GM23338 (cell line): ENCODE results near the gene TTC28. TPM values are rescaled to one million over a fixed set of nuclear protein-coding genes. Genes with fewer than 3 reads are reported as not detected.

Experiments
- ATAC-seq: fragments of 200-7000 bp; cut with Tn5 transposase; 3 replicates; pipeline ENCODE4 v1.9.1; 2020
- DNase-seq: peaks from one replicate; pipeline ENCODE4 v3.0.0-alpha.2; 2015; ENCODE audit warnings: low spot score
- H2AFZ ChIP-seq: fragments of 200-600 bp; sonication (generic); 2 replicates; pipeline ENCODE4 v1.8.0; 2016; ENCODE audit warnings: antibody characterized with exemption, mild to moderate bottlenecking, moderate library complexity
- H3F3A ChIP-seq: fragments of 200-600 bp; sonication (generic); replicated peaks from 2 replicates; pipeline ENCODE4 v1.8.0; 2017; ENCODE audit warnings: antibody characterized with exemption, mixed run types, low read depth
- H3K27ac ChIP-seq: fragments of 200-600 bp; sonication (generic); 2 replicates; pipeline ENCODE4 v1.6.1; 2016; ENCODE audit warnings: low read depth
- H3K27me3 ChIP-seq: fragments of 200-600 bp; sonication (generic); 2 replicates; pipeline ENCODE4 v1.8.0; 2016; ENCODE audit warnings: mild to moderate bottlenecking, mixed run types, moderate library complexity; ENCODE audit not compliant: insufficient read depth
- H3K36me3 ChIP-seq: fragments of 200-600 bp; sonication (generic); 2 replicates; pipeline ENCODE4 v1.8.0; 2016; ENCODE audit warnings: mild to moderate bottlenecking; ENCODE audit not compliant: insufficient read depth
- H3K4me1 ChIP-seq: fragments of 200-600 bp; sonication (generic); 2 replicates; pipeline ENCODE4 v1.8.0; 2016; ENCODE audit warnings: mild to moderate bottlenecking, moderate library complexity; ENCODE audit not compliant: insufficient read depth
- H3K4me2 ChIP-seq: fragments of 200-600 bp; sonication (generic); 2 replicates; pipeline ENCODE4 v1.7.1; 2017; ENCODE audit warnings: mixed run types
- H3K4me3 ChIP-seq: fragments of 200-600 bp; sonication (generic); 2 replicates; pipeline ENCODE4 v1.6.1; 2016; ENCODE audit warnings: mixed run types
- H3K79me2 ChIP-seq: fragments of 200-600 bp; sonication (generic); replicated peaks from 2 replicates; pipeline ENCODE4 v1.8.0; 2017; ENCODE audit warnings: mild to moderate bottlenecking; ENCODE audit not compliant: insufficient read depth
- H3K9me2 ChIP-seq: fragments of 200-600 bp; sonication (generic); 2 replicates; pipeline ENCODE4 v1.8.0; 2017; ENCODE audit not compliant: insufficient read depth
- H4K20me1 ChIP-seq: fragments of 200-600 bp; sonication (generic); replicated peaks from 2 replicates; pipeline ENCODE4 v1.8.0; 2017; ENCODE audit warnings: mild to moderate bottlenecking; ENCODE audit not compliant: insufficient read depth
- H3K27ac Mint-ChIP-seq: 2 replicates; pipeline ENCODE4 v1.8.0; 2020; ENCODE audit warnings: inconsistent platforms, mild to moderate bottlenecking, moderate library complexity, mixed read lengths
- H3K27me3 Mint-ChIP-seq: 3 replicates; pipeline ENCODE4 v1.8.0; 2022; ENCODE audit warnings: low read depth, mild to moderate bottlenecking, moderate library complexity, mixed read lengths, inconsistent platforms; ENCODE audit not compliant: insufficient read depth, poor library complexity
- H3K36me3 Mint-ChIP-seq: 3 replicates; pipeline ENCODE4 v1.8.0; 2021; ENCODE audit warnings: low read depth, mild to moderate bottlenecking, inconsistent platforms, moderate library complexity, mixed read lengths
- H3K4me1 Mint-ChIP-seq: 3 replicates; pipeline ENCODE4 v1.8.0; 2020; ENCODE audit warnings: mild to moderate bottlenecking, inconsistent platforms, mixed read lengths
- H3K4me3 Mint-ChIP-seq: 3 replicates; pipeline ENCODE4 v1.8.0; 2021; ENCODE audit warnings: moderate library complexity, mild to moderate bottlenecking, inconsistent platforms, mixed read lengths
- H3K9me3 Mint-ChIP-seq: 3 replicates; pipeline ENCODE4 v1.8.0; 2020; ENCODE audit warnings: moderate library complexity, mild to moderate bottlenecking, inconsistent platforms, mixed read lengths
- CTCF ChIP-seq, 2 experiments: fragments of 200-600 bp in 1 of 2; sonication (generic) in 1 of 2; conservative IDR thresholded peaks; 2 replicates each; pipeline versions ENCODE4 v1.5.1 to v1.6.1; 2016 to 2017; ENCODE audit warnings: antibody characterized with exemption in 2 of 2, low read depth in 2 of 2, mild to moderate bottlenecking in 2 of 2, moderate library complexity in 1 of 2
- ETS1 ChIP-seq: IDR thresholded peaks from 2 replicates; pipeline ENCODE4 v1.6.1; 2016; ENCODE audit warnings: antibody characterized with exemption
- NANOG ChIP-seq: IDR thresholded peaks from 2 replicates; pipeline ENCODE4 v1.6.1; 2016; ENCODE audit warnings: antibody characterized with exemption, borderline replicate concordance
- STAT1 ChIP-seq: IDR thresholded peaks from one replicate; pipeline ENCODE4 v1.6.1; 2016; ENCODE audit warnings: antibody characterized with exemption; ENCODE audit not compliant: unreplicated experiment
- ZNF462 ChIP-seq: fragments of 250-450 bp; sonication (Bioruptor Pico); IDR thresholded peaks from 2 replicates; pipeline ENCODE4 v1.5.0; 2020; ENCODE audit warnings: mild to moderate bottlenecking, moderate library complexity
- polyA plus RNA-seq: library from polyadenylated mRNA; unstranded; fragments of >200 nt; fragmentation: Nextera tagmentation; extraction: Ambion mirVana; gene quantifications from 2 replicates; pipeline ENCODE4 v1.2.1, GENCODE V29; 2016
- total RNA-seq: library from RNA; depleted of rRNA; stranded (reverse); fragments of >200 nt; shearing (Covaris generic); gene quantifications from 2 replicates; pipeline ENCODE4 v1.2.3, GENCODE V29; 2014

Gene TTC28
- total and polyA plus RNA-seq, 2 experiments from 2014 or later = 4.5 to 16.1 TPM

- Histone ChIP-seq H3K27ac (no peak overlapping the region), H3K79me2 (no peaks in the 10 kb centered on the region), H3K9me2 (0 out of 2 replicates have a peak, but pooled peaks cover 3% of the 10 kb centered on the region), H3K4me1 (no peaks in the 10 kb centered on the region), H3K27me3 (no peaks in the 10 kb centered on the region), H3K4me2 (no peak overlapping the region), H4K20me1 (no peaks in the 10 kb centered on the region), H2AFZ (no peak overlapping the region), H3F3A (no peaks in the 10 kb centered on the region), H3K4me3 (no peak overlapping the region), H3K36me3 (no peaks in the 10 kb centered on the region)
- Mint-ChIP-seq H3K4me3 (no peak overlapping the region), H3K4me1 (no peaks in the 10 kb centered on the region), H3K36me3 (no peaks in the 10 kb centered on the region), H3K27me3 (peaks cover 3% of the 10 kb centered on the region), H3K9me3 (no peaks in the 10 kb centered on the region; the same call in 2 of the 3 replicates), H3K27ac (no peak overlapping the region)
- DNase-seq (peak; percentile 24), ATAC-seq (peak; percentile 44)
- TF ChIP-seq NANOG (no peak), CTCF (conservative IDR thresholded peaks at IDR 0.05; ENCODE audit: low read depth in 2 of 2) (no peak), STAT1 (no peak), ETS1 (no peak), ZNF462 (CRISPR knock-in tag) (no peak)
Measured at GRCh38 chr22:28369854-28370253, 309.8 kb downstream of the TTC28 start.
